Trophoblast cell (in vitro differentiated cells and primary cell): ENCODE results near the gene SAXO1.

ENCODE experiments used
- DNase-seq, 2 donors: peaks; one replicate each; pipeline ENCODE4 v3.0.0-alpha.2; 2016
- H2AFZ ChIP-seq: 2 replicates; pipeline ENCODE4 v1.6.1; 2013; ENCODE audit warnings: low read length, moderate library complexity, mild to moderate bottlenecking; ENCODE audit not compliant: insufficient read depth, poor library complexity
- H2AK5ac ChIP-seq: 2 replicates; pipeline ENCODE4 v1.6.1; 2013; ENCODE audit warnings: mild to moderate bottlenecking, low read length
- H2BK120ac ChIP-seq: 2 replicates; pipeline ENCODE4 v1.6.1; 2013; ENCODE audit warnings: low read length, mild to moderate bottlenecking, moderate library complexity; ENCODE audit not compliant: insufficient read depth, poor library complexity
- H2BK12ac ChIP-seq: 2 replicates; pipeline ENCODE4 v1.6.1; 2013; ENCODE audit warnings: mild to moderate bottlenecking, low read length, moderate library complexity
- H2BK5ac ChIP-seq: 2 replicates; pipeline ENCODE4 v1.6.1; 2013; ENCODE audit warnings: low read length, low read depth, moderate library complexity, mild to moderate bottlenecking; ENCODE audit not compliant: poor library complexity
- H3K14ac ChIP-seq: 2 replicates; pipeline ENCODE4 v1.6.1; 2013; ENCODE audit warnings: mild to moderate bottlenecking, low read length
- H3K18ac ChIP-seq: 2 replicates; pipeline ENCODE4 v1.6.1; 2013; ENCODE audit warnings: mild to moderate bottlenecking, low read length
- H3K23ac ChIP-seq: 2 replicates; pipeline ENCODE4 v1.6.1; 2013; ENCODE audit warnings: low read length
- H3K27ac ChIP-seq: 2 replicates; pipeline ENCODE4 v1.5.1; 2013; ENCODE audit warnings: low read depth, mild to moderate bottlenecking, inconsistent platforms, low read length, moderate library complexity
- H3K27me3 ChIP-seq: 2 replicates; pipeline ENCODE4 v1.6.1; 2013; ENCODE audit warnings: inconsistent platforms, mild to moderate bottlenecking, low read length, moderate library complexity; ENCODE audit not compliant: insufficient read depth
- H3K36me3 ChIP-seq, 2 experiments: 1 replicate in 1 of 2; 2 replicates in 1 of 2; pipeline ENCODE4 v1.6.1; 2013; ENCODE audit warnings: low read length in 2 of 2, mild to moderate bottlenecking in 2 of 2, moderate library complexity in 1 of 2; ENCODE audit not compliant: insufficient read depth in 2 of 2, control insufficient read depth in 1 of 2
- H3K4ac ChIP-seq: 2 replicates; pipeline ENCODE4 v1.6.1; 2013; ENCODE audit warnings: low read depth, mild to moderate bottlenecking, low read length, moderate library complexity
- H3K4me1 ChIP-seq, 2 experiments: 1 replicate in 1 of 2; 2 replicates in 1 of 2; pipeline ENCODE4 v1.6.1; 2013; ENCODE audit warnings: low read length in 2 of 2, mild to moderate bottlenecking in 2 of 2, moderate library complexity in 1 of 2; ENCODE audit not compliant: insufficient read depth in 2 of 2, control insufficient read depth in 1 of 2
- H3K4me2 ChIP-seq: 2 replicates; pipeline ENCODE4 v1.6.1; 2013; ENCODE audit warnings: inconsistent platforms, mild to moderate bottlenecking, low read length, moderate library complexity
- H3K4me3 ChIP-seq: 2 replicates; pipeline ENCODE4 v1.5.1; 2013; ENCODE audit warnings: mild to moderate bottlenecking, low read depth, low read length, inconsistent platforms
- H3K79me1 ChIP-seq: one replicate; pipeline ENCODE4 v1.6.1; 2013; ENCODE audit warnings: low read length
- H3K79me2 ChIP-seq: 2 replicates; pipeline ENCODE4 v1.6.1; 2013; ENCODE audit warnings: low read length, mild to moderate bottlenecking; ENCODE audit not compliant: control insufficient read depth, insufficient read depth, poor library complexity
- H3K9ac ChIP-seq: 2 replicates; pipeline ENCODE4 v1.6.1; 2013; ENCODE audit warnings: mild to moderate bottlenecking, low read length
- H3K9me3 ChIP-seq: 2 replicates; pipeline ENCODE4 v1.6.1; 2013; ENCODE audit warnings: low read depth, mild to moderate bottlenecking, control low read depth, inconsistent platforms, low read length; ENCODE audit not compliant: insufficient read depth
- H4K12ac ChIP-seq: 2 replicates; pipeline ENCODE4 v1.6.1; 2013; ENCODE audit warnings: low read depth, mild to moderate bottlenecking, low read length, moderate library complexity
- H4K8ac ChIP-seq: 2 replicates; pipeline ENCODE4 v1.6.1; 2013; ENCODE audit warnings: low read depth, mild to moderate bottlenecking, low read length, moderate library complexity
- H4K91ac ChIP-seq: one replicate; pipeline ENCODE4 v1.6.1; 2013; ENCODE audit warnings: low read depth, mild to moderate bottlenecking, low read length, moderate library complexity
- WGBS: extraction: QIAGEN DNeasy Blood & Tissue Kit; methylation state at CpG from one replicate; pipeline ENCODE4 v1.1.7; 2013; ENCODE audit warnings: missing lambda C conversion rate; ENCODE audit not compliant: insufficient read length, insufficient coverage; ENCODE audit errors: extremely low coverage; 5-methylcytosine and 5-hydroxymethylcytosine counted together

SAXO1 gene

DNA sequence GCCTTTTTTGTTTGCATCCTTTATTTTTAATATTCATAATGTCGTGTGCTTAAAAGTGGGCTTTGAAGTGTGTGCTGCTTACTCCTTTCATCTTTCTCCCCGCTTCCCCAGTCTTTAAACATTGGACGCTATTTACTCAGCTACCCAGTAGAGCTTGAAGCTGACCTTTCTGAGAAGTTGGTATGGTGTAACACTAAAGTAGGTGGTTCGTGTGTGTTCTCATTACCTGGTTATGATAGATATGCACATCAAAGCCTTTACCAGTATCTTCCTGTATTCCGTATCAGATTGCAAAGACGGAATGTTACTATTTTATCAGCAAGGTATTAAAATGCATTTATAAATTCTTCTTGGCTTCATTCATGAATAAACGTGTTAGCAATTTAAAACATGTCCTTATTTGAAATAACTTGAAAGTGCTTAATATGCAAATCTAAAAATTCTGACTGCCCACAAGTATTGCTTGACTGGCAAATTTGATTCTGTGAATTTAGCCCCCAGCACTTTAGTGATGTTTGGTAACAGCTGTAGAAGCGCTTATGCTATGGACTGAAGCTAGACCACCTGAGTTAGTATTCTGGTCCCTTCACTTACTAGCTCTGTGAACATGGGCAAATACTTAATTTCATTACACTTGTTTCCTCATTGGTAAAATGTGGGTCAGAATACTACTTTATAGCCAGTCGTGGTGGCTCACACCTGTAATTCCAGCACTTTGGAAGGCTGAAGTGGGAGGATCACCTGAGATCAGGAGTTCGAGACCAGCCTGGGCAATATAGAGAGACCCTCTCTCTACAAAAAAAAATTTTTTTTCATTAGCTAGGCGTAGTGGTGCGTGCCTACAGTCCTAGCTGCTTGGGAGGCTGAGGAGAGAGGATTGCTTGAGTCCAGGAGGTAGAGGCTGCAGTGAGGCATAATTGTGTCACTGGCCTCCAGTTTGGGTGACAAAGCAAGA is 17.9 kb upstream of the SAXO1 start:
- Histone ChIP-seq H2AK5ac (no peak overlapping the region), H3K23ac (no peak overlapping the region), H2AFZ (no peak overlapping the region), H3K79me2 (peaks cover 13% of the 10 kb centered on the region), H3K4me2 (peak overlapping the region; percentile 95), H2BK12ac (no peak overlapping the region), H2BK120ac (no peak overlapping the region), H3K14ac (no peak overlapping the region), H4K8ac (no peak overlapping the region), H2BK5ac (no peak overlapping the region), H3K9me3 (no peaks in the 10 kb centered on the region), H3K4me1 (peaks cover 5 to 13% of the 10 kb centered on the region in 2 experiments), H4K91ac (no peak overlapping the region), H3K27me3 (no peaks in the 10 kb centered on the region), H3K9ac (no peak overlapping the region), H4K12ac (peak overlapping the region; percentile 9), H3K18ac (no peak overlapping the region), H3K79me1 (peaks cover 10% of the 10 kb centered on the region), H3K4ac (peak overlapping the region; percentile 83), H3K27ac (no peak overlapping the region), H3K36me3 (peaks cover 0 to 2% of the 10 kb centered on the region in 2 experiments), H3K4me3 (no peak overlapping the region)
- DNase-seq = peak; percentile 27 to 75
- WGBS = no CpG with 5 or more reads among the region's 12 CpGs

DNA sequence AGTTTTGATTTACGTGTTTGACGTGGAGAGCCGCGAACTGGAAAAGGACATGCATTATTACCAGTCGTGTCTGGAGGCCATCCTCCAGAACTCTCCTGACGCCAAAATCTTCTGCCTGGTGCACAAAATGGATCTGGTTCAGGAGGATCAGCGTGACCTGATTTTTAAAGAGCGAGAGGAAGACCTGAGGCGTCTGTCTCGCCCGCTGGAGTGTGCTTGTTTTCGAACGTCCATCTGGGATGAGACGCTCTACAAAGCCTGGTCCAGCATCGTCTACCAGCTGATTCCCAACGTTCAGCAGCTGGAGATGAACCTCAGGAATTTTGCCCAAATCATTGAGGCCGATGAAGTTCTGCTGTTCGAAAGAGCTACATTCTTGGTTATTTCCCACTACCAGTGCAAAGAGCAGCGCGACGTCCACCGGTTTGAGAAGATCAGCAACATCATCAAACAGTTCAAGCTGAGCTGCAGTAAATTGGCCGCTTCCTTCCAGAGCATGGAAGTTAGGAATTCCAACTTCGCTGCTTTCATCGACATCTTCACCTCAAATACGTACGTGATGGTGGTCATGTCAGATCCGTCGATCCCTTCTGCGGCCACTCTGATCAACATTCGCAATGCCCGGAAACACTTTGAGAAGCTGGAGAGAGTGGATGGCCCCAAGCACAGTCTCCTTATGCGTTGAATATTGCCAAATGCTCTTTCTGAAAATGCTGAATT is 17.1 kb upstream of the SAXO1 start:
- peak overlapping the region; percentile 91 for H2AFZ ChIP-seq
- no peaks in the 10 kb centered on the region for H3K9me3 ChIP-seq
- H4K91ac ChIP-seq = peak overlapping the region; percentile 93
- WGBS = no CpG with 5 or more reads among the region's 33 CpGs
- H3K4me1 ChIP-seq = peaks cover 5 to 13% of the 10 kb centered on the region in 2 experiments
- H2BK5ac ChIP-seq = no peak overlapping the region
- peak overlapping the region; percentile 95 for H3K18ac ChIP-seq
- H2AK5ac ChIP-seq = peak overlapping the region; percentile 57
- peak overlapping the region; percentile 90 for H4K12ac ChIP-seq
- H3K4me2 ChIP-seq = peak overlapping the region; percentile 95
- peak overlapping the region; percentile 96 for H4K8ac ChIP-seq
- peaks cover 10% of the 10 kb centered on the region for H3K79me1 ChIP-seq
- no peak overlapping the region for H3K23ac ChIP-seq
- H3K79me2 ChIP-seq = peaks cover 13% of the 10 kb centered on the region
- H3K14ac ChIP-seq = peak overlapping the region; percentile 97
- DNase-seq = peak; percentile 5 to 31
- H3K4ac ChIP-seq = peak overlapping the region; percentile 75
- peak overlapping the region; percentile 85 for H3K4me3 ChIP-seq
- H3K9ac ChIP-seq = peak overlapping the region; percentile 74
- peak overlapping the region; percentile 79 for H3K27ac ChIP-seq
- H2BK120ac ChIP-seq = no peak overlapping the region
- no peak overlapping the region for H2BK12ac ChIP-seq
- no peaks in the 10 kb centered on the region for H3K27me3 ChIP-seq
- peaks cover 0 to 2% of the 10 kb centered on the region in 2 experiments for H3K36me3 ChIP-seq

GRCh38 chr9:19048966-19049916 is 16.2 kb upstream of the SAXO1 start, which contains the start of gene RRAGA:
Gene RRAGA (plus strand): TSS chr9:19049427. CDS start chr9:19049660, 233 bp downstream.
- H2AK5ac ChIP-seq = peak within 1 kb of the TSS; percentile 57
- peaks cover 0 to 2% of the 10 kb centered on the region in 2 experiments for H3K36me3 ChIP-seq
- peak; percentile 98 to 99 for DNase-seq
- H2BK120ac ChIP-seq = peak within 1 kb of the TSS; percentile 78
- H2BK12ac ChIP-seq = no peak within 1 kb of the TSS
- H3K9me3 ChIP-seq = no peaks in the 10 kb centered on the region
- peak within 1 kb of the TSS; percentile 75 for H3K4ac ChIP-seq
- no CpG with 5 or more reads among the region's 82 CpGs for WGBS
- H3K9ac ChIP-seq = peak within 1 kb of the TSS; percentile 74
- no peak within 1 kb of the TSS for H3K23ac ChIP-seq
- H3K4me1 ChIP-seq = peaks cover 5 to 13% of the 10 kb centered on the region in 2 experiments
- peaks cover 10% of the 10 kb centered on the region for H3K79me1 ChIP-seq
- peak within 1 kb of the TSS; percentile 97 for H3K14ac ChIP-seq
- peak within 1 kb of the TSS; percentile 93 for H4K91ac ChIP-seq
- no peaks in the 10 kb centered on the region for H3K27me3 ChIP-seq
- H4K8ac ChIP-seq = peak within 1 kb of the TSS; percentile 96
- peak within 1 kb of the TSS; percentile 95 for H3K4me2 ChIP-seq
- peak within 1 kb of the TSS; percentile 79 for H3K27ac ChIP-seq
- peak within 1 kb of the TSS; percentile 85 for H3K4me3 ChIP-seq
- peak within 1 kb of the TSS; percentile 95 for H3K18ac ChIP-seq
- peaks cover 13% of the 10 kb centered on the region for H3K79me2 ChIP-seq
- peak within 1 kb of the TSS; percentile 91 for H2AFZ ChIP-seq
- H2BK5ac ChIP-seq = peak within 1 kb of the TSS; percentile 86
- peak within 1 kb of the TSS; percentile 90 for H4K12ac ChIP-seq
